Measurements from ENCODE around the gene CSPG4.
"Not testable (repeated sequence)": the region's sequence is repeated elsewhere in the genome, so short reads cannot be mapped to it uniquely, and the experiment has no call there.

The CSPG4 gene

GRCh38 chr15:75636026-75636425 is 76.6 kb downstream of the CSPG4 start:
- Histone ChIP-seq H3K36me3 (ENCODE audit: insufficient read depth, low read length) (peaks cover 8% of the 10 kb centered on the region), H3K4me2 (ENCODE audit: insufficient read depth, low read length) (no peak overlapping the region), H4K20me1 (ENCODE audit: insufficient read depth, low read length) (peaks cover 26% of the 10 kb centered on the region), H3K4me3 (ENCODE audit: low read depth in 1 of 2, low read length in 2 of 2) (no peak overlapping the region), H3K9me3 (ENCODE audit: insufficient read depth, low read length, severe bottlenecking) (no peaks in the 10 kb centered on the region), H3K4me1 (ENCODE audit: insufficient read depth, low read length) (peaks cover 29% of the 10 kb centered on the region), H3K79me2 (ENCODE audit: insufficient read depth, low read length) (peaks cover 30% of the 10 kb centered on the region), H3K9ac (ENCODE audit: low read depth, low read length) (no peak overlapping the region), H2AFZ (ENCODE audit: low read depth, low read length) (no peak overlapping the region), H3K27me3 (ENCODE audit: insufficient read depth, low read length, poor library complexity) (no peaks in the 10 kb centered on the region), H3K27ac (ENCODE audit: low read length) (no peak overlapping the region)
- no peak for TF ChIP-seq EZH2 (IDR thresholded peaks at IDR 0.05; ENCODE audit: borderline replicate concordance, low read depth, low read length, severe bottlenecking)
- no peak for TF ChIP-seq CTCF (IDR thresholded peaks at IDR 0.05; ENCODE audit: borderline replicate concordance, extremely low read depth, low read length, poor library complexity, severe bottlenecking)
- DNase-seq (no peak), ATAC-seq (ENCODE audit: insufficient read depth, low read depth) (no peak)

- not testable (repeated sequence) for H3K27ac ChIP-seq (ENCODE audit: low read length); H3K9ac ChIP-seq (ENCODE audit: low read depth, low read length); H3K4me2 ChIP-seq (ENCODE audit: insufficient read depth, low read length); H2AFZ ChIP-seq (ENCODE audit: low read depth, low read length); H3K27me3 ChIP-seq (ENCODE audit: insufficient read depth, low read length, poor library complexity); H3K36me3 ChIP-seq (ENCODE audit: insufficient read depth, low read length); DNase-seq; ATAC-seq (ENCODE audit: insufficient read depth, low read depth); H3K9me3 ChIP-seq (ENCODE audit: insufficient read depth, low read length, severe bottlenecking); H3K4me3 ChIP-seq (ENCODE audit: low read depth in 1 of 2, low read length in 2 of 2)
- H3K4me1 ChIP-seq (ENCODE audit: insufficient read depth, low read length) = peaks cover 20% of the 10 kb centered on the region
- H4K20me1 ChIP-seq (ENCODE audit: insufficient read depth, low read length) = peaks cover 19% of the 10 kb centered on the region
- peaks cover 20% of the 10 kb centered on the region for H3K79me2 ChIP-seq (ENCODE audit: insufficient read depth, low read length)
These were observed 78.7 kb downstream of the CSPG4 start for GRCh38 chr15:75633922-75634321.

GRCh38 chr15:75631935-75632334 is 80.7 kb downstream of the CSPG4 start:
- no peak for ATAC-seq (ENCODE audit: insufficient read depth, low read depth)
- DNase-seq = no peak
- Histone ChIP-seq H3K4me1 (ENCODE audit: insufficient read depth, low read length) (peaks cover 5% of the 10 kb centered on the region), H4K20me1 (ENCODE audit: insufficient read depth, low read length) (peaks cover under 1% of the 10 kb centered on the region; the same call in 1 of the 2 replicates), H3K79me2 (ENCODE audit: insufficient read depth, low read length) (no peaks in the 10 kb centered on the region), H3K36me3 (ENCODE audit: insufficient read depth, low read length) (no peaks in the 10 kb centered on the region), H3K9me3 (ENCODE audit: insufficient read depth, low read length, severe bottlenecking) (no peaks in the 10 kb centered on the region), H3K27ac (ENCODE audit: low read length) (no peak overlapping the region), H2AFZ (ENCODE audit: low read depth, low read length) (no peak overlapping the region), H3K27me3 (ENCODE audit: insufficient read depth, low read length, poor library complexity) (no peaks in the 10 kb centered on the region), H3K4me3 (ENCODE audit: low read depth in 1 of 2, low read length in 2 of 2) (no peak overlapping the region), H3K4me2 (ENCODE audit: insufficient read depth, low read length) (no peak overlapping the region), H3K9ac (ENCODE audit: low read depth, low read length) (no peak overlapping the region)
- TF ChIP-seq EZH2 (IDR thresholded peaks at IDR 0.05; ENCODE audit: borderline replicate concordance, low read depth, low read length, severe bottlenecking) (no peak), CTCF (IDR thresholded peaks at IDR 0.05; ENCODE audit: borderline replicate concordance, extremely low read depth, low read length, poor library complexity, severe bottlenecking) (no peak)

- DNase-seq = peak; percentile 95
- H3K79me2 ChIP-seq (ENCODE audit: insufficient read depth, low read length) = peaks cover 8% of the 10 kb centered on the region
- no peaks in the 10 kb centered on the region for H4K20me1 ChIP-seq (ENCODE audit: insufficient read depth, low read length)
- peak within 1 kb of the TSS; percentile 90 to 94; a peak in 3 of 4 replicates for H3K4me3 ChIP-seq (ENCODE audit: low read depth in 1 of 2, low read length in 2 of 2)
- TF ChIP-seq EZH2 (IDR thresholded peaks at IDR 0.05; ENCODE audit: borderline replicate concordance, low read depth, low read length, severe bottlenecking) (no peak), CTCF (IDR thresholded peaks at IDR 0.05; ENCODE audit: borderline replicate concordance, extremely low read depth, low read length, poor library complexity, severe bottlenecking) (no peak)
- H3K27me3 ChIP-seq (ENCODE audit: insufficient read depth, low read length, poor library complexity) = no peaks in the 10 kb centered on the region
- peak; percentile 91 for ATAC-seq (ENCODE audit: insufficient read depth, low read depth)
- H3K27ac ChIP-seq (ENCODE audit: low read length) = peak within 1 kb of the TSS; percentile 88
- peak within 1 kb of the TSS; percentile 61 for H3K4me2 ChIP-seq (ENCODE audit: insufficient read depth, low read length)
- H3K4me1 ChIP-seq (ENCODE audit: insufficient read depth, low read length) = peaks cover 20% of the 10 kb centered on the region
- no peaks in the 10 kb centered on the region for H3K9me3 ChIP-seq (ENCODE audit: insufficient read depth, low read length, severe bottlenecking)
- H2AFZ ChIP-seq (ENCODE audit: low read depth, low read length) = peak within 1 kb of the TSS; percentile 94
- peak within 1 kb of the TSS; percentile 100 for H3K9ac ChIP-seq (ENCODE audit: low read depth, low read length)
- H3K36me3 ChIP-seq (ENCODE audit: insufficient read depth, low read length) = peaks cover 6% of the 10 kb centered on the region
These were observed 86.9 kb downstream of the CSPG4 start, which contains the start of gene SNUPN for GRCh38 chr15:75625542-75626347. SNUPN (minus strand) TSS chr15:75625725; CDS start chr15:75621051, 4,674 bp downstream.

All from DND-41 (cell line).